GM23338 (cell line): ENCODE data around the gene STAT5B. TPM values are rescaled to one million over a fixed set of nuclear protein-coding genes. Genes with fewer than 3 reads are reported as not detected.
A peak's percentile ranks its signal among the peaks of the same experiment; 100 is the strongest.

Source experiments
- ATAC-seq: fragments of 200-7000 bp; cut with Tn5 transposase; 3 replicates; pipeline ENCODE4 v1.9.1; 2020
- DNase-seq: peaks from one replicate; pipeline ENCODE4 v3.0.0-alpha.2; 2015; ENCODE audit warnings: low spot score
- H2AFZ ChIP-seq: fragments of 200-600 bp; sonication (generic); 2 replicates; pipeline ENCODE4 v1.8.0; 2016; ENCODE audit warnings: antibody characterized with exemption, mild to moderate bottlenecking, moderate library complexity
- H3F3A ChIP-seq: fragments of 200-600 bp; sonication (generic); replicated peaks from 2 replicates; pipeline ENCODE4 v1.8.0; 2017; ENCODE audit warnings: antibody characterized with exemption, mixed run types, low read depth
- H3K27ac ChIP-seq: fragments of 200-600 bp; sonication (generic); 2 replicates; pipeline ENCODE4 v1.6.1; 2016; ENCODE audit warnings: low read depth
- H3K27me3 ChIP-seq: fragments of 200-600 bp; sonication (generic); 2 replicates; pipeline ENCODE4 v1.8.0; 2016; ENCODE audit warnings: mild to moderate bottlenecking, mixed run types, moderate library complexity; ENCODE audit not compliant: insufficient read depth
- H3K36me3 ChIP-seq: fragments of 200-600 bp; sonication (generic); 2 replicates; pipeline ENCODE4 v1.8.0; 2016; ENCODE audit warnings: mild to moderate bottlenecking; ENCODE audit not compliant: insufficient read depth
- H3K4me1 ChIP-seq: fragments of 200-600 bp; sonication (generic); 2 replicates; pipeline ENCODE4 v1.8.0; 2016; ENCODE audit warnings: mild to moderate bottlenecking, moderate library complexity; ENCODE audit not compliant: insufficient read depth
- H3K4me2 ChIP-seq: fragments of 200-600 bp; sonication (generic); 2 replicates; pipeline ENCODE4 v1.7.1; 2017; ENCODE audit warnings: mixed run types
- H3K4me3 ChIP-seq: fragments of 200-600 bp; sonication (generic); 2 replicates; pipeline ENCODE4 v1.6.1; 2016; ENCODE audit warnings: mixed run types
- H3K79me2 ChIP-seq: fragments of 200-600 bp; sonication (generic); replicated peaks from 2 replicates; pipeline ENCODE4 v1.8.0; 2017; ENCODE audit warnings: mild to moderate bottlenecking; ENCODE audit not compliant: insufficient read depth
- H3K9me2 ChIP-seq: fragments of 200-600 bp; sonication (generic); 2 replicates; pipeline ENCODE4 v1.8.0; 2017; ENCODE audit not compliant: insufficient read depth
- H4K20me1 ChIP-seq: fragments of 200-600 bp; sonication (generic); replicated peaks from 2 replicates; pipeline ENCODE4 v1.8.0; 2017; ENCODE audit warnings: mild to moderate bottlenecking; ENCODE audit not compliant: insufficient read depth
- H3K27ac Mint-ChIP-seq: 2 replicates; pipeline ENCODE4 v1.8.0; 2020; ENCODE audit warnings: inconsistent platforms, mild to moderate bottlenecking, moderate library complexity, mixed read lengths
- H3K27me3 Mint-ChIP-seq: 3 replicates; pipeline ENCODE4 v1.8.0; 2022; ENCODE audit warnings: low read depth, mild to moderate bottlenecking, moderate library complexity, mixed read lengths, inconsistent platforms; ENCODE audit not compliant: insufficient read depth, poor library complexity
- H3K36me3 Mint-ChIP-seq: 3 replicates; pipeline ENCODE4 v1.8.0; 2021; ENCODE audit warnings: low read depth, mild to moderate bottlenecking, inconsistent platforms, moderate library complexity, mixed read lengths
- H3K4me1 Mint-ChIP-seq: 3 replicates; pipeline ENCODE4 v1.8.0; 2020; ENCODE audit warnings: mild to moderate bottlenecking, inconsistent platforms, mixed read lengths
- H3K4me3 Mint-ChIP-seq: 3 replicates; pipeline ENCODE4 v1.8.0; 2021; ENCODE audit warnings: moderate library complexity, mild to moderate bottlenecking, inconsistent platforms, mixed read lengths
- H3K9me3 Mint-ChIP-seq: 3 replicates; pipeline ENCODE4 v1.8.0; 2020; ENCODE audit warnings: moderate library complexity, mild to moderate bottlenecking, inconsistent platforms, mixed read lengths
- CTCF ChIP-seq, 2 experiments: fragments of 200-600 bp in 1 of 2; sonication (generic) in 1 of 2; conservative IDR thresholded peaks; 2 replicates each; pipeline versions ENCODE4 v1.5.1 to v1.6.1; 2016 to 2017; ENCODE audit warnings: antibody characterized with exemption in 2 of 2, low read depth in 2 of 2, mild to moderate bottlenecking in 2 of 2, moderate library complexity in 1 of 2
- ETS1 ChIP-seq: IDR thresholded peaks from 2 replicates; pipeline ENCODE4 v1.6.1; 2016; ENCODE audit warnings: antibody characterized with exemption
- EZH2 ChIP-seq: fragments of 200-600 bp; sonication (generic); IDR thresholded peaks from one replicate; pipeline ENCODE4 v1.8.0; 2017; ENCODE audit warnings: antibody characterized with exemption, mild to moderate bottlenecking, low read depth; ENCODE audit not compliant: unreplicated experiment
- EZH2phosphoT487 ChIP-seq: fragments of 200-600 bp; sonication (generic); IDR thresholded peaks from one replicate; pipeline ENCODE4 v1.8.1; 2018; ENCODE audit warnings: antibody characterized with exemption; ENCODE audit not compliant: unreplicated experiment
- JUNB ChIP-seq: IDR thresholded peaks from one replicate; pipeline ENCODE4 v1.6.1; 2016; ENCODE audit warnings: antibody characterized with exemption; ENCODE audit not compliant: unreplicated experiment
- POLR2AphosphoS5 ChIP-seq: IDR thresholded peaks from 2 replicates; pipeline ENCODE4 v1.6.1; 2016; ENCODE audit warnings: antibody characterized with exemption, low read depth
- REST ChIP-seq: IDR thresholded peaks from one replicate; pipeline ENCODE4 v1.6.1; 2018; ENCODE audit warnings: antibody characterized with exemption; ENCODE audit not compliant: unreplicated experiment
- STAT1 ChIP-seq: IDR thresholded peaks from one replicate; pipeline ENCODE4 v1.6.1; 2016; ENCODE audit warnings: antibody characterized with exemption; ENCODE audit not compliant: unreplicated experiment
- ZNF114 ChIP-seq: fragments of 250-450 bp; sonication (Bioruptor Pico); IDR thresholded peaks from 2 replicates; pipeline ENCODE4 v1.5.0; 2020; ENCODE audit warnings: mild to moderate bottlenecking, moderate library complexity
- ZNF331 ChIP-seq: fragments of 250-450 bp; sonication (Bioruptor Pico); IDR thresholded peaks from 2 replicates; pipeline ENCODE4 v1.5.0; 2020; ENCODE audit warnings: low read depth, mild to moderate bottlenecking, moderate library complexity
- polyA plus RNA-seq: library from polyadenylated mRNA; unstranded; fragments of >200 nt; fragmentation: Nextera tagmentation; extraction: Ambion mirVana; gene quantifications from 2 replicates; pipeline ENCODE4 v1.2.1, GENCODE V29; 2016
- total RNA-seq: library from RNA; depleted of rRNA; stranded (reverse); fragments of >200 nt; shearing (Covaris generic); gene quantifications from 2 replicates; pipeline ENCODE4 v1.2.3, GENCODE V29; 2014

STAT5B gene
- total and polyA plus RNA-seq, 2 experiments from 2014 or later: 13.9 to 60.5 TPM

- H3K36me3 Mint-ChIP-seq: no peaks in the 10 kb centered on the region
- Histone ChIP-seq H3K27me3 (peaks cover 42% of the 10 kb centered on the region), H3F3A (peaks cover 9% of the 10 kb centered on the region; the same call in 1 of the 2 replicates), H3K4me1 (peaks cover 11% of the 10 kb centered on the region), H3K27ac (no peak overlapping the region), H3K9me2 (no peaks in the 10 kb centered on the region), H3K4me3 (peak overlapping the region; percentile 66), H4K20me1 (no peaks in the 10 kb centered on the region), H2AFZ (peak overlapping the region; percentile 91), H3K36me3 (no peaks in the 10 kb centered on the region), H3K4me2 (peak overlapping the region; percentile 85; the same call in 1 of the 2 replicates), H3K79me2 (no peaks in the 10 kb centered on the region)
- H3K4me3 Mint-ChIP-seq: peak overlapping the region; percentile 34; the same call in 1 of the 3 replicates
- TF ChIP-seq POLR2AphosphoS5 (no peak), STAT1 (no peak), CTCF (conservative IDR thresholded peaks at IDR 0.05; ENCODE audit: low read depth in 2 of 2) (no peak), REST (no peak), ETS1 (no peak), ZNF114 (no peak), EZH2phosphoT487 (no peak), EZH2 (no peak), ZNF331 (CRISPR knock-in tag) (no peak), JUNB (no peak)
- peaks cover 31% of the 10 kb centered on the region for H3K27me3 Mint-ChIP-seq
- peaks cover 13% of the 10 kb centered on the region for H3K4me1 Mint-ChIP-seq
- ATAC-seq (no peak), DNase-seq (no peak)
- H3K27ac Mint-ChIP-seq: no peak overlapping the region
- H3K9me3 Mint-ChIP-seq: no peaks in the 10 kb centered on the region
Measured at GRCh38 chr17:42289611-42290181, 13.5 kb upstream of the STAT5B start.
